HCT116 (cell line): Measurements from ENCODE around the gene RASSF5.

Experiments
- CTCF ChIP-seq, 3 experiments: fragments of 200-600 bp in 1 of 3; sonication (generic) in 1 of 3; IDR thresholded peaks in 2 of 3; conservative IDR thresholded peaks in 1 of 3; 2 replicates each; pipeline ENCODE4 v1.5.1; 2012 to 2017; ENCODE audit warnings: low read depth in 2 of 3, low read length in 2 of 3, antibody characterized with exemption in 1 of 3, borderline replicate concordance in 1 of 3, control low read depth in 1 of 3, mild to moderate bottlenecking in 1 of 3, mixed read lengths in 1 of 3, mixed run types in 1 of 3, moderate library complexity in 1 of 3; ENCODE audit not compliant: insufficient read depth in 1 of 3
- FOSL1 ChIP-seq: IDR thresholded peaks from 2 replicates; pipeline ENCODE4 v1.6.1; 2012; ENCODE audit warnings: low read depth
- POLR2AphosphoS5 ChIP-seq: IDR thresholded peaks from 2 replicates; pipeline ENCODE4 v1.6.1; 2011; ENCODE audit warnings: mild to moderate bottlenecking, low read depth, low read length, moderate library complexity
- REST ChIP-seq: IDR thresholded peaks from 2 replicates; pipeline ENCODE4 v1.6.1; 2012; ENCODE audit warnings: low read depth
- SIN3A ChIP-seq: IDR thresholded peaks from 2 replicates; pipeline ENCODE4 v1.6.1; 2012; ENCODE audit warnings: low read depth
- SP1 ChIP-seq: IDR thresholded peaks from 2 replicates; pipeline ENCODE4 v1.6.1; 2012; ENCODE audit warnings: low read depth
- SRF ChIP-seq: IDR thresholded peaks from 2 replicates; pipeline ENCODE4 v1.6.1; 2012; ENCODE audit warnings: low read depth
- YY1 ChIP-seq: IDR thresholded peaks from 2 replicates; pipeline ENCODE4 v1.6.1; 2011; ENCODE audit warnings: low read length, low read depth, moderate library complexity, mild to moderate bottlenecking; ENCODE audit not compliant: insufficient replicate concordance; ENCODE audit errors: extremely low read depth
- ZBTB33 ChIP-seq: IDR thresholded peaks from 2 replicates; pipeline ENCODE4 v1.6.1; 2011; ENCODE audit warnings: mild to moderate bottlenecking, low read length, moderate library complexity; ENCODE audit not compliant: insufficient replicate concordance; ENCODE audit errors: extremely low read depth
- TF ChIP-seq, protein P1 (sequence below): IDR thresholded peaks from 2 replicates; pipeline ENCODE4 v1.6.1; 2012
- TF ChIP-seq, protein P2 (sequence below): IDR thresholded peaks from 2 replicates; pipeline ENCODE4 v1.6.1; 2012

- TF ChIP-seq POLR2AphosphoS5 (no peak), ZBTB33 (no peak), REST (no peak), CTCF (IDR thresholded peaks at IDR 0.05 in 2 of 3, conservative IDR thresholded peaks at IDR 0.05 in 1 of 3; ENCODE audit: borderline replicate concordance in 1 of 3, insufficient read depth in 1 of 3, low read depth in 2 of 3, low read length in 2 of 3) (no peak), SP1 (no peak), YY1 (no peak), SIN3A (no peak), SRF (no peak), FOSL1 (no peak)
- TF ChIP-seq, protein P1, sequence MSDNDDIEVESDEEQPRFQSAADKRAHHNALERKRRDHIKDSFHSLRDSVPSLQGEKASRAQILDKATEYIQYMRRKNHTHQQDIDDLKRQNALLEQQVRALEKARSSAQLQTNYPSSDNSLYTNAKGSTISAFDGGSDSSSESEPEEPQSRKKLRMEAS, result no peak
- TF ChIP-seq, protein P2, sequence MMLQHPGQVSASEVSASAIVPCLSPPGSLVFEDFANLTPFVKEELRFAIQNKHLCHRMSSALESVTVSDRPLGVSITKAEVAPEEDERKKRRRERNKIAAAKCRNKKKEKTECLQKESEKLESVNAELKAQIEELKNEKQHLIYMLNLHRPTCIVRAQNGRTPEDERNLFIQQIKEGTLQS, result no peak
Measured at GRCh38 chr1:206512058-206512850, 4.9 kb downstream of the RASSF5 start.
